SHP77 treated with DMSO at 0.1 percent for 48 hours (cell line): ENCODE data around the gene KLHDC4.
"Not testable (repeated sequence)": the region's sequence is repeated elsewhere in the genome, so short reads cannot be mapped to it uniquely, and the experiment has no call there.

Source experiments
- DNase-seq: peaks from one replicate; lab custom pipeline; 2025; lab: John Stamatoyannopoulos, UW

The KLHDC4 gene

DNA sequence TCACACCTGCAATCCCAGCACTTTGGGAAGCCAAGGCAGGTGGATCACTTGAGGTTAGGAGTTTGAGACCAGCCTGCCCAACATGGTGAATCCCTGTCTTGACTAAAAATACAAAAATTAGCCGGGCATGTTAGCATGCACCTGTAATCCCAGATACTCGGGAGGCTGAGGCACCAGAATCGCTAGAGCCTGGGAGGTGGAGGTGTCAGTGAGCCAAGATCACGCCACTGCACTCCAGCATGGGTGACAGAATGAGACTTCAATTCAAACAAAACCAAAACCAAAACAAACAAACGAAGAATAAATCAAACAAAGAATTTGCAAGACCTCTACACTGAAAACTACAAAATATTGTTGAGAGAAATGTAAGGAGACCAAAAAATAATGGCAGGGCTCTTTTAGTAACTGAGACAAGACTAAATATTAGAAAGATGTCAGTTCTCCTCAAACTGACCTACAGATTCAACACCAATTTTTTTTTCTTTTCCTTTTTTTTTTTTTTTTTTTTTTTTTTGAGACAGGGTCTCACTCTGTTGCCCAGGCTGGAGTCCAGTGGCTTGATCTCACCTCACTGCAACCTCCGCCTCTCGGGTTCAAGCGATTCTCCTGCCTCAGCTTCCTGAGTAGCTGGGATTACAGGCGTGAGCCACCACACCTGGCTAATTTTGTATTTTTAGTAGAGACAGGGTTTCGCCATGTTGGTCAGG, 23.1 kb upstream of the KLHDC4 start:
- DNase-seq = not testable (repeated sequence)

DNA sequence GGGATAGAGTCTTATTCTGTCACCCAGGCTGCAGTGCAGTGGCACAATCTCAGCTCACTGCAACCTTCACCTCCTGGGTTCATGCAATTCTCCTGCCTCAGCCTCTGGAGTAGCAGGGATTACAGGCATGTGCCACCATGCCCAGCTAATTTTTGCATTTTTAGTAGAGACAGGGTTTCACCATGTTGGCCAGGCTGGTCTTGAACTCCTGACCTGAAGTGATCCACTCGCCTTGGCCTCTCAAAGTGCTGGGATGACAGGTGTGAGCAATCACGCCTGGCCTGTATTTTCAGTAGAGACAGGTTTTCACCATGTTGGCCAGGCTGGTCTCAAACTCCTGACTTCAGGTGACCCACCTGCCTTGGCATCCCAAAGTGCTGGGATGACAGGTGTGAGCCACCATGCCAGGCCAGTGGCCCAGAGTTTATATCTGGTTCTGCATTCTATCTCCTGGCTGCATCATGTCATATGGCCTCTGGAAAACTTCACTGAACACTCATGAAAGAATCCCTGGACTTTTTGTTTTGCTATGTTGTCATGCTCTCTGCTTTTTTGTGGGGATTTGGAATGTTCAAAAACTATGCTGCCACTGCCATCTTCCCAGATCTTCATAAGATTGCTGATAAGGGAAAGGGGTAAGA, 21.8 kb upstream of the KLHDC4 start:
- DNase-seq = not testable (repeated sequence)

DNA sequence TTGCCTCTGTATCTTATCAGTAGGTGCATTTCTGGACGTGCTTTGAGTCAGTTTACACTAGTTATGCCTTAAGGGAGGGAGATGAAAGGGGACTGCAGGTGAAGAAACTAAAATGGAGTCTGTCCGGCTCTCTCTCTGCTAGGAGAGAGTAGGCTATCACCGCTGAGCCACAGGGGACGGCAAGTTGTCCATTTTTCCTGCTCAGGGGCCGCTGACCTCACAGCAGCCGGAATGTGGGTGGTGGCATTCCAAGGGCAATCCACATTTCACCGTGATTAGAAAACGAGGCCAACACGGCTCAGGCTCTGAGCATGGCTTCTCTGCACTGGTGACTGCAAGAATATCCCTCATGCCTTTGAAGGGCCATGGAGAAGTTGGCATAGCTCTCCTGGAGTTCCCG, 19.0 kb upstream of the KLHDC4 start:
- DNase-seq = no peak

DNA sequence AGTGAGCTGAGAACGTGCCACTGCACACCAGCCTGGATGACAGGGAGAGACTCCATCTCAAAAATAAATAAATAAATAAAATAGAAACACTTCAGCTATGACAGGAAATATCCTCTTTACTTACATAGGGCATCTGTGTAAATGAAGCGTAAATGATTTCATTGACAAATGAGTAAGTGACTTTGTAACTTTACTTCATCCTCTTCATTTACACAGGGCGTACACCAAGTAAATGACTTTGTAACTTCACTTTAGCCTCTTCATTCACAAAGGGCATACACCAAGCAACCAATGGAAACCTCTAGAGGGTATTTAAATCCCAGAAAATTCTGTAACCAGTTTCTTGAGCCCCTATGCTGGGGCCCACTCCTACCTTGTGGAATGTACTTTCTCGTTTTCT, 16.2 kb upstream of the KLHDC4 start:
- no peak for DNase-seq

DNA sequence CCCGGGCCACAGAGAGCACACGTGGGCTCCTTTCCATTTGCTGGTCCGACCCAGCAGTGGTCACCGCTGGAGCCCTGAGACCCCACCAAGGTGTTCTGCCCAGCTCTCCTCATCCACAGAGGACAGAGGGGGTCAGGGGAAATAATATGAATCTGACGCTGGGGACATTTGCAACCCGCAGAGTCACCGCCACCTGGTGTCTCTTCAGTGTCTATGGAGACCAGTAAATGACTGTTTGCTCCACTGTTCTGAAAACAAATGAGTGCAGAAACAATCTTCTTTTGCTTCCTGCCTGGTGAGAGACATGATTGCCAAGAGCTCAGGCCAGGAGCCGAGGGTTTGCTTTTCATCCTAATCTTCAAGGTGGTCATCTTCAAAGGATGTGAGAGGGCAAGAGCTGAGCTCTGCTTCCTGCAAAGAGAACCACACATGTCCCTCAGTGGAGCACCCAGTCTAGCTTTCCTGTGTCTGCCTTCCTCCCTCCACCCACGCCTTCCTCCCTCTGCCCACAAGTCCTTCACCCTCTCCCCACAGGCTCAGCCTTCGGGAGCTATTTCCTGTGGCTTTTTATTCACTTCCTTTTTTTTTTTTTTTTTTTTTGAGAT, 14.7 kb upstream of the KLHDC4 start:
- DNase-seq = peak; percentile 67

DNA sequence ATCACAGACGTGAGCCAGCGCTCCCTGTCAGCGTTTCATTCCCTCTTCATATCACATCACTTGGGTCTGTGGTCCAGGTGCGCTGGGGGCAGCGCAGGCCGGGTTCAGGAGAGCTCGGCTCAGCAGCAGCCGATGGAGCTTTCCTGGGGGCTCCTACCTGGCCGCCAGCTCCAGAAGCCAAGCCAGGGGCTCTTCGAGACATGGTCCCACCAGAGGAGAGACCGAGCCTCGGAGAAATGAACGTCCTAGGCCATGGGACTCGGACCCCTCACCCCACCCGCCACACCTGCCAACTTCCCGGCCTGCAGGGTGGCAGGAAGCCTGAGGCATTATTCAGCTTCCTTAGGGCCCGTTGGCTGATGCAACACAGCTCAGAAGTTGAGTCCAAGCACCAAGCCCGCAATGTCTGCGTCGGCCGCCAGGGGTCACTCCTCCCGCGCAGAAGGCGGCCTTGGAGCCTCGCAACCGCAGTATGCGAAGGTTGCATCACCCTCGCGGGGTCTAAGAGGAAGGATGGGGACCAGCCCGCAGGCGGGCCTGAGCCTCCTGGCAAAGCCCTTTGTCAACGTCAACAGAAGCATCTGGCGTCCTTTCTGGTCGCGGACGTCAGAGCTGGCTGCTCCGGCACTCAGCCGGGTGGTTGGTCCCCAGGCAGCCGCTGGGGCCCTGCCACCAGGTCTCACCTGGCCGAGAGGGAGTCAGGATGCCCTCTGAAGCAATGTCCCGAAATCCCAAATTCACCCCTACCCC, 13.2 kb upstream of the KLHDC4 start:
- peak; percentile 98 for DNase-seq

DNA sequence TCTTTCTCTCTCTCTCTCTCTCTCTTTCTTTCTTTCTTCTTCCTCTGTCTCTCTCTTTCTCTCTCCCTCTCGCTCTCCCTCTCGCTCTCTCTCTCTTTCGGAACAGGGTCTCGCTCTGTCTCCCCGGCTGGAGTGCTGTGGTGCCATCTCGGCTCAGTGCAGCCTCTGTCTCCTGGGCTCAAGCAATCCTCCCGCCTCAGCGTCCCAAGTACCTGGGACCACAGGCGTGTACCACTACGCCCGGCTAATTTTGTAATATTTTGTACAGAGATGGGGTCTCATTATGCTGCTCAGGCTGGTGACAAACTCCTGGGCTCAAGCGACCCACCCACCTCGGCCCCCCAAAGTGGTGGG, 12.7 kb upstream of the KLHDC4 start:
- DNase-seq = no peak

DNA sequence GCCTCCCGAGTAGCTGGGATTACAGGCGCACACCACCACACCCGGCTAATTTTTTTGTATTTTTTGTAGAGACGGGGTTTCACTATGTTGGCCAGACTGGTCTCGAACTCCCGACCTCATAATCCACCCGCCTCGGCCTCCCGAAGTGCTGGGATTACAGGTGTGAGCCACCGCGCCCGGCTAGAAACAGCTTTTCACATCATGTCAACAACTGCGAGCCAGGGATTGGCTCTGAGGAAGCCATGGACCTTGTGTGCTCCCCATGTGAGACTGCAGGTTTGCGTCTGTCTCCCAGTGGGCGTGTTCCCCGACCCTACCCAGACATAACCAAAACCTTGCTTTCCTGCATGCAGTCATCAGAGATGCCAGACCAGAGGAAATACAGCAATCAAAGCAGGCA, 8.1 kb upstream of the KLHDC4 start:
- DNase-seq = not testable (repeated sequence)

DNA sequence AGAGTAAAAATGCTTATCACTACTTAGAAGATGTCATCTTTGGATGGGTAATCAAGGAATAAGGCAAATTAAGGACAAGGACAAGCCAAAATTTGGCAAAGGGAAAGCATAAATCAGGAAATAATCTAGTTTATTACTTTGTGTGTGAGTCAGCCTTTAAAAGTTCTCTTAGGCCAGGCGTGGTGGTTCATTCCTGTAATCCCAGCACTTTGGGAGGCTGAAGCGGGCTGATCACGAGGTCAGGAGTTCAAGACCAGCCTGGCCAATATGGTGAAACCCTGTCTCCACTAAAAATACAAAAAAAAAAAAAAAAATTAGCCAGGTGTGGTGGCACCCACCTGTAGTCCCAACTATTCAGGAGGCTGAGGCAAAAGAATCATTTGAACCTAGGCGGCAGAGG, 1.7 kb upstream of the KLHDC4 start:
- DNase-seq = not testable (repeated sequence)

DNA sequence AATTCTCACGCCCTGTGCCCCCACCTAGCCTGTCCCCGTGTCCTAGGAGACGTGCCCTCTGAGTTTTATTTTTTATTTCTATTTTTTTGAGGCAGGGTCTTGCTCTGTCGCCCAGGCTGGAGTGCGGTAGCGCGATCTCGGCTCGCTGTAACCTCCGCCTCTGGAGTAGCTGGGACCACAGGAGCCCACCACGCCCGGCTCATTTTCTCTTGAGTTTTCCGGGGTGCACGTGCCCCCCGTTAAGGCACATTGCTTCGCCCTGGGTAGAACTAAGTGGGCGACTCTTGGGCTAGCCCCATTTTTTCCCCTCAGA, 655 bp upstream of the KLHDC4 start:
- no peak for DNase-seq

DNA sequence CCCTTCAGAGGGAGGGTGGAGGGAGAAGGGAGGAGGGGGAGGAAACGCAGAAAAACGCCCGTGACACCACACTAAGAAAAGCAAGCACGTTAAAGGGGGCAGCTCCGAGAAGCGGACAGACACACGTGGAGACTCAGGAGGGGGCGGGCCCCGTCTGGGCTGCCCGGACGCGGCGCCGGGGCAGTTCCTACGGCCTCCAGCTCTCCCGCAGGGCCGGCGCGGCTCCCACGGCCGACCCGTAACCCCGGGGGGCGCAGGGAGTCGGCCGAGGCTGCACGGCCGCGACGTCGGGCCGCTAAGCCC, 362 bp downstream of the KLHDC4 start:
- no peak for DNase-seq

DNA sequence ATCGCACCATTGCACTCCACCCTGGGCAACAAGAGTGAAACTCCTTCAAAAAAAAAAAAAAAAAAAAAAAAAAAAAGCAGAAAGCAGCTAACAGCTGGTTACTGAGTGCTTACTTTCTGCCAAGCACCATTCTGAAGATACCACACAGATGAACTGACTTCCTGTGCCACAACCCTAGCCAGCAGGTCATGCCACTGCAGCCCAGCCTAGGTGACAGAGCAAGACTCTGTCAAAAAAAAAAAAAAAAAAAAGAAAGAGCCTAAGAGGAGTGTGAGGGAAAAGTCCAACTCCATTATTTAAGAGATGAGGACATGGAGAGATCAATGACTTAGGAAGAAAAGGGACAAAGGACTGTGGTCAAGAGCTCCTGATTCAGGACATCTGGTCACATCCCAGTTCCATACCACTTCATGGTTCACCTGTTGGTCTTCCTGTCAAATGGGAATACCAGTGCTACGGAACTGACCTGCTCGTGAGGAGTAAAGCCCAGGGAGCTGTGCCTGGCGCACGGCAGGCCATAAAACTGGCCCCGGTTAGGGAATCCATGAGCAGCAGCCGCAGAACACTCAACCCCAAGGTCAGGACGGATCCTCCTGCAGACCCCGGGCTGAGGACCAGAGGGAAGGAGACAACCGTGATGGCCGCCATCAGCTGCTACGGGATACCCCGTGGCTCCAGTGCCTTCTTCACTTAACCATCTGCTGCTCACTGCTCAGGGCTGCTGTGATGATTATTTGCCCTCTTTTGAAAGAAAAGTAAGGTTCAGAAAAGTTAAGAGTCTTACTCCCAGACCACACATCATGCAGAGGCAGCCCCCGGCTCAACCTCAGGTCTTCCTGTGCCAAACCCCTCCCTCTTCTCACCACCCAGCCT, 950 bp downstream of the KLHDC4 start:
- DNase-seq = no peak

DNA sequence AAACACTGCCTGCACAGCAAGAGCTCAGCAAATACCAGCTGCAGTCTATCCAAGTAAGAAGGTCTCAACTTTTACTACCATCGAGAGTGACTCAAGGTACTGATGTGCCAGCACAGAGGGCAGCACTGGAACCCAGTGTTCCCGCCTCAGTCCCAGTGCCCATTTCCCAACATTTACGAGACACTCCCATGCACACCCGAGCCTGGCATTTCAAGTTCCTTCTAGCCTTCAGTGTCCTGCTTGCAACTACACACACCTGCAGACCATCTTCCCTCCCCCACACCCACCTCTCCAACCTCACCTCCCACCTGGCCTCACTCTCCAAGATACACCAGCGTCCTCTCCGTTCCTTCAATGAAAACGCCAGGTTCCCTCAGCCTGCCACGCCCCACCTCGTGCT, 3.2 kb downstream of the KLHDC4 start:
- DNase-seq = no peak

DNA sequence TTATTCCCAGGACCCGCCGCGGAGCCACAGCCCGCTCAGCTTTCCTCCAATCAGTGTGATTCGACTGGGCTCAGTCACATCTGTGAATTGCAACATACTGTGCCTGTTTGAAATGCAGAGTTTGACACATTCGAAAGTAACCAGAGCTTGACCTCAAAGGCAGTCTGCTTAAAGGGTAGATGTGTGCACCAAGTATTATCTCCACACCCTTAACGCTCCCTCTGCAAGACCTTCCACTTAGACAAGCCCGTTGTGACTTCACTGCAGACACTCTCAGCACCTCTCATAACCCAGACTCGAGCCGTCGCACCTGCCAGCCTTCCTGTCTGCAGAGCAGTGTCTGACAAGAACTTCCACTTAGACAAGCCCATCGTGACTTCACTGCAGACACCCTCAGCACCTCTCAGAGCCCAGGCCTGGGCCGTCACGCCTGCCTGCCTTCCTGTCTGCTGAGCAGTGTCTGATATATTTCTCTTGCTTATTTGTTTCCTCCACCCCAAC, 3.7 kb downstream of the KLHDC4 start:
- no peak for DNase-seq

DNA sequence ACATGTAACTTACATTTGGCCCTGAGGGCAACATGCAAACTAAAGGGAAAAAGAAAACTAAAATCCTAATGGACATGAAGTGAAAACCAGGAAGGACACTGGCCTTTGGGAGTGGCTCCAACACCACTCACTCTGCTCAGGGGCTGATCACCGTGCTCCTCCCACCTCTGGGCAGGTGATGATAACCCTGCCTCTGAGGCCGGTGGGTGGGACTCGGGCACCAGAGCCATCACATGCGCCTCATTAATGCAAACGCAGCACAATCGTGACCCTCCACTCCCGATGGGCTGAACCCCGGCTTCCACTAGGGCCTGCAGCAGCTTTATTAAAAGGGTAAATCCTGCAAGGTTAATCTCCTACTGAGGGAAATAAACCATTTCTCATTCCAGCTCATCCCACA, 4.7 kb downstream of the KLHDC4 start:
- DNase-seq = no peak

DNA sequence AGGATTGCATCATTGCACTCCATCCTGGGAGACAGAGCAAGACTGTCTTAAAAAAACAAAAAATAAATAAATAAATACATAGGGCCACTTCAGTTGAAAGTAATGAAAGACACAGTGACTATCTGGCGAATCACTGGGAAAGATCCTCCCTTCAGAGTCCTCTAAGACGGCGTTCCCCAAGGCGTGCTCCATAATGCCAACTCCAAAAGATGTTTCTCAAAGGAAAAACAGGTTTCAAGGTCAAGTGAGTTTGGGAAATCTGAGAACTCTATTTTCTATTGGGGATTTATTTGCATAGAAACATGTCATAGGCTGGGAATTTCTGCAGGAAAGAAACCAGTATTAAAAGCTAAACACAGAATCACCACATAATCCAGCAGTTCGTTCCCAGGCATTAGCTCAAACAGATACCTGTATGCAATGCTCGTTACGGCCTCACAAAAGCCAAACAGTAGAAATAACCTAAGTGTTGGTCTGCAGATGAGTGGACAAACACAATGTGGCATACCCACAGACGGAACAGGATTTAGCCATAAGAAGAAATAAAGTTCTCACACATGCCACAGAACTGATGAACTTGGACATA, 7.9 kb downstream of the KLHDC4 start:
- DNase-seq = no peak

DNA sequence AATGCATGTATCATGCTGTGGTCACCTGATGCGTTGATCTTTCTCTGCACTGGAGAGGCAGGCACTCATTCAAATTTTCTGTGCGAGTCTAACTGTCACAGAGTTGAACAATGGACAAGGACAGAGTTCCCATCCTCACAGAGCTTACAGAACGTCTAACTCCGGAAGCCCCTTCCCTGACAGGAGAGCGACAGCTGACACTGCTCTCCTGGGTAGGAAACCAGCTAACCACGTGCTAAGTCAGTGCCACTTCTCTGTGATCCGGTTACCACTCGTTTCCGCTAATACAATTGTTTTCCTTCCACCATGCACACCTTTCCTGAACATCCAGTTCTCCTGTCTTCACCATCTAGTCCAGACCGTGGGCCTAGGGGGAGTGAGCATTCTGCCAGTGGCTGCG, 11.3 kb downstream of the KLHDC4 start:
- DNase-seq = no peak

DNA sequence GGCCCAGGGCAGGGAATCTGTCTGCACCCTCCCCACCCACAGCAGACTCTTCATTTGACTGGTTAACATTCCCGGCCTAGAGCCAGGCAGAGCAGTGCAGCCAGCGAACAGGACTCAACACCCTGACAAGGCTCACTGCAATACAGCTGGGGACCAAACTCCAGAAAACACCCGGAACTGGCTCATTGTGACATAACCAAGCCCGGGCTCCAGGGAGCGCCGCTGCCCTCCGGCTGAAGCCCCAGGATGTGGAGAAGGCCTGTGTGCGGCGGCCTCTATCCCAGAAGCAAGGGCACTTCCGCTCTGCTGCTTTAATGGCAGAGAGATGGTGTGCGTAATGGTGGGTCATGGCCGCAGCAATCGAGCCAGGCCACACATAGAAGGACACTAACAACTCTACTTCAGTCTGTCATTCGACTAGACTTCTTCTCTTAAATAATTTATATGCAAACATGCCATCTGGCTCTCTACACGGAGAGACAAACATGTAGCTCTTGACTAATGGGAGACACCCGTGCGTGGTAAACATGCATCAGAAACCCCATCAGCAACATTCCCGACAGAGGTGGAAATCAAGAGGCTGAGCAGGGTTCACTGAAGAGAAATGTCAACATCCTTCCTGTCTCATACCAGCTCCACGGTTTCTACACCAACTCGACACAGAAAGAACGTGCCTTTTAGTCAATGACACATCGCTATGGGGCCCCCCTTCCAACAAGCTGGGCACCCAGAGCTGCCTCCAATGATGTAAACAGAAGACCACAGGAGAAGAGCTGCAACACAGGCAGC, 18.0 kb downstream of the KLHDC4 start:
- no peak for DNase-seq

DNA sequence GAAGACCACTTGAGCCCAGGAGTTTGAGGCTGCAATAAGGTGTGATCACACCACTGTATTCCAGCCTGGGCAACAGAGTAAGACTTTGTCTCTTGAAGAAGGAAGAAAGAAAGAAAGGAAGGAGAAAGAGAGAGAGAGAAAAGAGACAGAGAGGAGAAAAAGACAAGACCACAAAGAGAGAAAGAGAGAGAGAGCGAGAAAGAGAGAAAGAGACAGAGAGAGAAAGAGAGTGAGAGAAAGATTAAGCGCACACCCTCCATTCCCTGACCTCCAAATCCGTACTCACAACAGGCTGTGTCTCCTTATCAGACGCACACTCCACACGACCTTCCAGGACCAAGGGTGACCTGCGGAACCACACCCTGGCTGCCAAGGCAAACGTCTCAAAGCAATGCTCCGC, 19.6 kb downstream of the KLHDC4 start:
- DNase-seq = no peak

DNA sequence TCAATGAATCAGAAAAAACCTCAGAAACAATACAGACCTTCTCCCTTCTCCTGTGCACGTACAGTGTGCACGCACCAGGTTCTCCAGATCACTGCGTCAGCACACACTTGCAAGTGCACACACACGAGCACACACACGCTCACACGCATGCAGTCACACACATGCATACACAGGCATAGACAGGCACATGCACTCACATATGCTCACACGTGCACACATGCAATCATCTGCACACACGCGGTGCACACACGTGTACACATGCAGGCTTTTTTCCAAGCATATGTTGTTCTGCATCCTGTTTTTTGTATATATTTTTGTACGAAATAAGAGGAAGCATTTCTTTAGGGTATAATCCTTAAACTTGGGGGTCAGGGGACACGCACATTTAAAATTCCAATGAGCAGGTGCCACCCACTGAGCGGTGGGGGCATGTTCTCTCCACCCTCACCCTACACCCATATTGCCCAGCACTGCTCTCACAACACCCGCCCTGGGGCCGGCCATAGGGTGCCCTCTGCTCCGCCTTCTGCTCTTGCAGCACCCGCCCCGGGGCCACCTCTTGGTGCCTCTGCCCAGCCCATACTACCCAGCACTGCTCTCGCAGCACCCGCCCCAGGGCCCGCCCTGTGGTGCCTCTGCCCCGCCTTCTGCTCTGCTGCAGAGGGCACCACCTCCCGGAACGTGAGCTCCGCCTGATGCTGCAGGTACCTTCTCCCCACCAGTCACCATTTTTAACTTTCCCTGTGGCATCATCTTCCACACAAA, 20.9 kb downstream of the KLHDC4 start:
- no peak for DNase-seq
